C4-2B (cell line): ENCODE measurements around the gene CCDC170.

Experiments
- CTCF ChIP-seq: fragments of 450-650 bp; conservative IDR thresholded peaks from 2 replicates; pipeline ENCODE4 v1.5.1; 2017; ENCODE audit warnings: mild to moderate bottlenecking
- ZFX ChIP-seq: fragments of 450-650 bp; IDR thresholded peaks from 2 replicates; pipeline ENCODE4 v1.6.1; 2017

- TF ChIP-seq CTCF (no peak), ZFX (no peak)
Observed at GRCh38 chr6:151658091-151658490, 164.3 kb downstream of the CCDC170 start.
